Measurements from ENCODE around the gene SLC39A1. TPM values are rescaled to one million over a fixed set of nuclear protein-coding genes. Genes with fewer than 3 reads are reported as not detected.

Gene SLC39A1
- total RNA-seq, 1 experiment from 2014 or later: 97.3 TPM

GRCh38 chr1:153958961-153959260 lies 4.4 kb downstream of the SLC39A1 start:
- H3K4me1 ChIP-seq (ENCODE audit: insufficient read depth, low read length, poor library complexity, severe bottlenecking): peaks cover 18% of the 10 kb centered on the region
- POLR2A ChIA-PET (ENCODE audit: low non-redundant PET): interaction anchor here (0.5 kb wide), 1 partner anchor 17 kb away, joined by 3 read pairs; no protein-coding TSS in a partner anchor
- intact Hi-C loops (cut with micrococcal nuclease; ENCODE audit: unreplicated experiment): no loop called here

GRCh38 chr1:153958111-153958960 lies 5.0 kb downstream of the SLC39A1 start, which contains the start of gene CRTC2:
CRTC2 (minus strand) TSS chr1:153958612; CDS start chr1:153958497, 115 bp downstream.
- intact Hi-C loops (cut with micrococcal nuclease; ENCODE audit: unreplicated experiment): no loop called here
- peak within 1 kb of the TSS; percentile 95 for H3K4me3 ChIP-seq (ENCODE audit: low read depth, low read length, poor library complexity, severe bottlenecking)
- peak; percentile 100 for DNase-seq (ENCODE audit: low spot score)
- H3K36me3 ChIP-seq (ENCODE audit: insufficient read depth, low read length, poor library complexity, severe bottlenecking): peaks cover 14% of the 10 kb centered on the region
- H3K27me3 ChIP-seq (replicated peaks; ENCODE audit: insufficient read depth, low read depth, low read length, poor library complexity): no peaks in the 10 kb centered on the region
- peak within 1 kb of the TSS; percentile 84 for H3K27ac ChIP-seq (ENCODE audit: low read depth, low read length, poor library complexity, severe bottlenecking)
- no TSS peak for BruUV-seq (replicated peaks)
- no peaks in the 10 kb centered on the region for H3K9me3 ChIP-seq (ENCODE audit: low read depth, low read length, poor library complexity, severe bottlenecking)
- ChIA-PET CTCF (interaction anchor here (0.7 kb wide), 1 partner anchor 151 kb away, joined by 3 read pairs; no protein-coding TSS in a partner anchor), POLR2A (ENCODE audit: low non-redundant PET) (interaction anchor here (0.5 kb wide), 1 partner anchor 16 kb away, joined by 3 read pairs; no protein-coding TSS in a partner anchor)
- peaks cover 18% of the 10 kb centered on the region for H3K4me1 ChIP-seq (ENCODE audit: insufficient read depth, low read length, poor library complexity, severe bottlenecking)
- no peak for TF ChIP-seq EZH2 (IDR thresholded peaks at IDR 0.05; ENCODE audit: borderline replicate concordance, low read depth, low read length, poor library complexity, severe bottlenecking)
- no peak for TF ChIP-seq CTCF (conservative IDR thresholded peaks at IDR 0.05; ENCODE audit: low read depth, low read length)

More at GRCh38 chr1:153958961-153959260, 4.4 kb downstream of the SLC39A1 start:
- H3K4me3 ChIP-seq (ENCODE audit: low read depth, low read length, poor library complexity, severe bottlenecking): peak overlapping the region; percentile 95
- no TSS peak for BruUV-seq (replicated peaks)
- no peak for DNase-seq (ENCODE audit: low spot score)
- peaks cover 13% of the 10 kb centered on the region for H3K36me3 ChIP-seq (ENCODE audit: insufficient read depth, low read length, poor library complexity, severe bottlenecking)
- CTCF ChIA-PET: no interaction called here
- peak overlapping the region; percentile 0 for H3K27ac ChIP-seq (ENCODE audit: low read depth, low read length, poor library complexity, severe bottlenecking)
- no peaks in the 10 kb centered on the region for H3K9me3 ChIP-seq (ENCODE audit: low read depth, low read length, poor library complexity, severe bottlenecking)
- no peaks in the 10 kb centered on the region for H3K27me3 ChIP-seq (replicated peaks; ENCODE audit: insufficient read depth, low read depth, low read length, poor library complexity)
- TF ChIP-seq CTCF (conservative IDR thresholded peaks at IDR 0.05; ENCODE audit: low read depth, low read length) (no peak), EZH2 (IDR thresholded peaks at IDR 0.05; ENCODE audit: borderline replicate concordance, low read depth, low read length, poor library complexity, severe bottlenecking) (no peak)

GRCh38 chr1:153957744-153958110 lies 5.6 kb downstream of the SLC39A1 start:
- Histone ChIP-seq H3K9me3 (ENCODE audit: low read depth, low read length, poor library complexity, severe bottlenecking) (no peaks in the 10 kb centered on the region), H3K4me1 (ENCODE audit: insufficient read depth, low read length, poor library complexity, severe bottlenecking) (peaks cover 18% of the 10 kb centered on the region), H3K4me3 (ENCODE audit: low read depth, low read length, poor library complexity, severe bottlenecking) (peak overlapping the region; percentile 95), H3K27ac (ENCODE audit: low read depth, low read length, poor library complexity, severe bottlenecking) (peak overlapping the region; percentile 84), H3K27me3 (replicated peaks; ENCODE audit: insufficient read depth, low read depth, low read length, poor library complexity) (no peaks in the 10 kb centered on the region), H3K36me3 (ENCODE audit: insufficient read depth, low read length, poor library complexity, severe bottlenecking) (peaks cover 17% of the 10 kb centered on the region)
- BruUV-seq (replicated peaks): no TSS peak
- no peak for TF ChIP-seq CTCF (conservative IDR thresholded peaks at IDR 0.05; ENCODE audit: low read depth, low read length)
- TF ChIP-seq EZH2 (IDR thresholded peaks at IDR 0.05; ENCODE audit: borderline replicate concordance, low read depth, low read length, poor library complexity, severe bottlenecking): no peak
- CTCF ChIA-PET: interaction anchor here (0.7 kb wide), 1 partner anchor 150 kb away, joined by 3 read pairs; no protein-coding TSS in a partner anchor
- intact Hi-C loops (cut with micrococcal nuclease; ENCODE audit: unreplicated experiment): no loop called here
- DNase-seq (ENCODE audit: low spot score): no peak
- POLR2A ChIA-PET (ENCODE audit: low non-redundant PET): no interaction called here

Measured in A673 (cell line).